NCI-H2196 (cell line): ENCODE data around the gene PTPRG.

Source experiments
- DNase-seq: peaks from one replicate; lab custom pipeline; 2025; ENCODE audit not compliant: unreplicated experiment; lab: John Stamatoyannopoulos, UW

The PTPRG gene

GRCh38 chr3:61583890-61584875 lies 22.8 kb downstream of the PTPRG start:
- DNase-seq = no peak

GRCh38 chr3:61589856-61590255 lies 28.5 kb downstream of the PTPRG start:
- DNase-seq = no peak

GRCh38 chr3:61591300-61591699 lies 29.9 kb downstream of the PTPRG start:
- no peak for DNase-seq

GRCh38 chr3:61593446-61594029 lies 32.2 kb downstream of the PTPRG start:
- DNase-seq = no peak

GRCh38 chr3:61594144-61594963 lies 33.0 kb downstream of the PTPRG start:
- DNase-seq = no peak

- DNase-seq = no peak
Measured at GRCh38 chr3:61594964-61595285, 33.6 kb downstream of the PTPRG start.

GRCh38 chr3:61595288-61595687 lies 33.9 kb downstream of the PTPRG start:
- no peak for DNase-seq

GRCh38 chr3:61595826-61596225 lies 34.5 kb downstream of the PTPRG start:
- DNase-seq = no peak

- DNase-seq = no peak
Measured at GRCh38 chr3:61597906-61598305, 36.5 kb downstream of the PTPRG start.

GRCh38 chr3:61600195-61600594 lies 38.8 kb downstream of the PTPRG start:
- DNase-seq = no peak

- no peak for DNase-seq
Measured at GRCh38 chr3:61601831-61602230, 40.5 kb downstream of the PTPRG start.

- DNase-seq = no peak
Measured at GRCh38 chr3:61602466-61602865, 41.1 kb downstream of the PTPRG start.

- DNase-seq = no peak
Measured at GRCh38 chr3:61605589-61606175, 44.3 kb downstream of the PTPRG start.

GRCh38 chr3:61606196-61606595 lies 44.8 kb downstream of the PTPRG start:
- no peak for DNase-seq

GRCh38 chr3:61608072-61608471 lies 46.7 kb downstream of the PTPRG start:
- no peak for DNase-seq

GRCh38 chr3:61608711-61609110 lies 47.3 kb downstream of the PTPRG start:
- no peak for DNase-seq

- DNase-seq = no peak
Measured at GRCh38 chr3:61610316-61610715, 48.9 kb downstream of the PTPRG start.

GRCh38 chr3:61612211-61613194 lies 51.1 kb downstream of the PTPRG start:
- no peak for DNase-seq

GRCh38 chr3:61613666-61614065 lies 52.3 kb downstream of the PTPRG start:
- DNase-seq = no peak

GRCh38 chr3:61615643-61616042 lies 54.3 kb downstream of the PTPRG start:
- DNase-seq = no peak
